IMR-90 (cell line): ENCODE data around the gene OR4K17. TPM values are rescaled to one million over a fixed set of nuclear protein-coding genes. Genes with fewer than 3 reads are reported as not detected.

ENCODE experiments used
- ATAC-seq: fragments of 200-7000 bp; cut with Tn5 transposase; 2 replicates; pipeline ENCODE4 v1.9.1; 2020; ENCODE audit warnings: low read depth, mild to moderate bottlenecking, moderate library complexity
- BruUV-seq: library from RNA; stranded (reverse); fragments of 400-500 nt; replicated peaks from 2 replicates; lab custom pipeline; 2021; lab: Mats Ljungman, UMichigan
- CTCF ChIA-PET: fragments of 300-600 bp; formaldehyde crosslinking; extraction: SDS; loops from one replicate; lab custom pipeline; 2021; ENCODE audit warnings: antibody characterized with exemption; lab: Yijun Ruan, JAX
- POLR2A ChIA-PET: fragments of 300-600 bp; sonication (Branson Sonifier 250); formaldehyde crosslinking; loops from one replicate; lab custom pipeline; 2022; ENCODE audit warnings: antibody characterized with exemption; ENCODE audit not compliant: unreplicated experiment; lab: Charles Lee
- DNase-seq: peaks from one replicate; pipeline ENCODE4 v3.0.0; 2013
- H2AFZ ChIP-seq: replicated peaks from 2 replicates; pipeline ENCODE3; 2013; ENCODE audit warnings: low read length, mild to moderate bottlenecking; ENCODE audit not compliant: poor library complexity
- H2AK5ac ChIP-seq: 2 replicates; pipeline ENCODE4 v1.6.1; 2013; ENCODE audit warnings: low read depth, low read length, inconsistent platforms
- H2AK9ac ChIP-seq: replicated peaks from 2 replicates; pipeline ENCODE3; 2013; ENCODE audit warnings: mild to moderate bottlenecking, low read depth, low read length, moderate library complexity; ENCODE audit not compliant: poor library complexity
- H2BK120ac ChIP-seq: 2 replicates; pipeline ENCODE4 v1.6.1; 2013; ENCODE audit warnings: low read depth, low read length, inconsistent platforms
- H2BK15ac ChIP-seq: 3 replicates; pipeline ENCODE4 v1.6.1; 2013; ENCODE audit warnings: low read depth, low read length, inconsistent platforms
- H2BK20ac ChIP-seq: 2 replicates; pipeline ENCODE4 v1.6.1; 2013; ENCODE audit warnings: low read depth, mild to moderate bottlenecking, inconsistent platforms, low read length, moderate library complexity
- H2BK5ac ChIP-seq: 2 replicates; pipeline ENCODE4 v1.6.1; 2013; ENCODE audit warnings: mild to moderate bottlenecking, low read depth, low read length, inconsistent platforms; ENCODE audit not compliant: poor library complexity, severe bottlenecking
- H3K14ac ChIP-seq: replicated peaks from 2 replicates; pipeline ENCODE4 v1.6.1; 2013; ENCODE audit warnings: low read depth, low read length, inconsistent platforms
- H3K18ac ChIP-seq: 2 replicates; pipeline ENCODE4 v1.6.1; 2013; ENCODE audit warnings: low read depth, low read length, control low read depth
- H3K23ac ChIP-seq: 2 replicates; pipeline ENCODE4 v1.6.1; 2013; ENCODE audit warnings: low read depth, low read length, inconsistent platforms
- H3K27ac ChIP-seq: 2 replicates; pipeline ENCODE4 v1.5.1; 2013; ENCODE audit warnings: mild to moderate bottlenecking, control low read depth, low read length; ENCODE audit not compliant: insufficient read depth
- H3K27me3 ChIP-seq: 2 replicates; pipeline ENCODE4 v1.6.1; 2013; ENCODE audit warnings: low read length; ENCODE audit not compliant: control insufficient read depth, insufficient read depth
- H3K36me3 ChIP-seq: 2 replicates; pipeline ENCODE4 v1.6.1; 2013; ENCODE audit warnings: low read length, mixed read lengths; ENCODE audit not compliant: control insufficient read depth, insufficient read depth
- H3K4ac ChIP-seq: 2 replicates; pipeline ENCODE4 v1.6.1; 2013; ENCODE audit warnings: low read depth, low read length, inconsistent platforms
- H3K4me1 ChIP-seq: 2 replicates; pipeline ENCODE4 v1.6.1; 2013; ENCODE audit warnings: low read length, mixed read lengths; ENCODE audit not compliant: control insufficient read depth, insufficient read depth
- H3K4me2 ChIP-seq: 2 replicates; pipeline ENCODE4 v1.6.1; 2013; ENCODE audit warnings: low read depth, mild to moderate bottlenecking, control low read depth, low read length, moderate library complexity
- H3K4me3 ChIP-seq: 2 replicates; pipeline ENCODE4 v1.5.1; 2013; ENCODE audit warnings: low read depth, mild to moderate bottlenecking, control low read depth, low read length, moderate library complexity; ENCODE audit not compliant: insufficient read depth
- H3K56ac ChIP-seq: 2 replicates; pipeline ENCODE4 v1.6.1; 2013; ENCODE audit warnings: low read length, inconsistent platforms; ENCODE audit not compliant: insufficient read depth; ENCODE audit errors: extremely low read depth
- H3K79me1 ChIP-seq, 2 experiments: 2 replicates each; pipeline ENCODE4 v1.6.1; 2013; ENCODE audit warnings: low read length in 2 of 2, inconsistent platforms in 1 of 2, low read depth in 1 of 2
- H3K9ac ChIP-seq: 2 replicates; pipeline ENCODE4 v1.6.1; 2013; ENCODE audit warnings: low read depth, low read length, control low read depth
- H3K9me1 ChIP-seq: 2 replicates; pipeline ENCODE4 v1.6.1; 2013; ENCODE audit warnings: low read length, inconsistent platforms; ENCODE audit not compliant: insufficient read depth
- H3K9me3 ChIP-seq: 2 replicates; pipeline ENCODE4 v1.6.1; 2013; ENCODE audit warnings: low read length; ENCODE audit not compliant: control insufficient read depth, insufficient read depth
- H4K20me1 ChIP-seq: 2 replicates; pipeline ENCODE4 v1.6.1; 2013; ENCODE audit warnings: low read length, inconsistent platforms; ENCODE audit not compliant: insufficient read depth
- H4K5ac ChIP-seq: 2 replicates; pipeline ENCODE4 v1.6.1; 2013; ENCODE audit warnings: mild to moderate bottlenecking, low read depth, low read length, control low read depth
- H4K8ac ChIP-seq, 2 experiments: 2 replicates each; pipeline ENCODE4 v1.6.1; 2013; ENCODE audit warnings: low read depth in 2 of 2, low read length in 2 of 2, control low read depth in 1 of 2, inconsistent platforms in 1 of 2
- H4K91ac ChIP-seq: 2 replicates; pipeline ENCODE4 v1.6.1; 2013; ENCODE audit warnings: low read depth, low read length, inconsistent platforms; ENCODE audit not compliant: insufficient read depth
- MAFK ChIP-seq: IDR thresholded peaks from 2 replicates; pipeline ENCODE4 v1.6.1; 2012; ENCODE audit warnings: low read depth, low read length, improper control_type of control experiment
- NFE2L2 ChIP-seq: fragments of 150-350 bp; IDR thresholded peaks from 2 replicates; pipeline ENCODE4 v1.6.1; 2016; ENCODE audit warnings: low read depth, mild to moderate bottlenecking, low read length
- SMC3 ChIP-seq: fragments of 150-350 bp; IDR thresholded peaks from 2 replicates; pipeline ENCODE4 v1.6.1; 2016; ENCODE audit warnings: low read depth, mild to moderate bottlenecking, antibody characterized with exemption, low read length, moderate library complexity
- WGBS, 2 experiments: methylation state at CpG; one replicate each; pipeline versions ENCODE4 v1.1.5 to v1.1.7; 2013; ENCODE audit warnings: missing lambda C conversion rate in 2 of 2; ENCODE audit not compliant: insufficient read length in 1 of 2; ENCODE audit errors: extremely low coverage in 2 of 2; 5-methylcytosine and 5-hydroxymethylcytosine counted together
- dilution Hi-C: fragments of 300-500 bp; cut with HindIII; formaldehyde crosslinking; loops from one replicate; pipeline ENCODE4 v1.14.3; 2018; ENCODE audit warnings: low sequenced_read_pairs; ENCODE audit not compliant: unreplicated experiment
- in situ Hi-C: fragments of 300-500 bp; cut with MboI; formaldehyde crosslinking; loops from 3 replicates; pipeline ENCODE4 v1.14.3; 2019; ENCODE audit warnings: low sequenced_read_pairs, inconsistent platforms, mixed read lengths
- intact Hi-C: fragments of 100-400 bp; cut with micrococcal nuclease; formaldehyde crosslinking; loops from 2 replicates; pipeline ENCODE4 v1.10.0; 2022
- polyA plus RNA-seq, 3 experiments: library from polyadenylated mRNA; depleted of rRNA; stranded (reverse); fragments of >200 nt; gene quantifications; 2 replicates each; pipeline ENCODE4 v1.2.3, GENCODE V29; 2012; ENCODE audit warnings: low replicate concordance in 1 of 3
- total RNA-seq: library from RNA; depleted of rRNA; stranded (reverse); fragments of >200 nt; gene quantifications from 2 replicates; pipeline ENCODE4 v1.2.3, GENCODE V29; 2012
- TF ChIP-seq, protein P1 (sequence below): fragments of 150-350 bp; IDR thresholded peaks from 2 replicates; pipeline ENCODE4 v1.6.1; 2016; ENCODE audit warnings: low read depth, mild to moderate bottlenecking, low read length, moderate library complexity, borderline replicate concordance

Gene OR4K17
- total and polyA plus RNA-seq, 2 of the 4 experiments (the other 2 are of a cell fraction), result not detected

DNA sequence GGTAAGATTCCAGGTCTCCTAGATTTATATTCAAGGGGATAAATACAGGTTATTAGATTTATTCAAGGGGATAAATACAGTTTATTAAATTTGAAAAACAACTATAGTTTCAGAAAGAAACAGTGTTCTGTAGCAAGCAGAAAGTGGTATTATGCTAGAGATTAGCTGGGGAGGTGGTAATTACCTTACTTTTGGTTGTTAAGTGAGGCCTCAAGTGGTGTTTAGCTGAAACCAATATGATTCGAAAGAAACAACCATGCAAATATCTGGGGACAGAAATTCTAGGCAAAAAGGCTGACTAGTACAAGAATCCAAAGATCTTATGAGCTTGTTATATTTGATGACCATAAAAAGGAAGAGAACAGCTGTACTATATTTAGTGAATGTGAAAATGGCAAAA is 34.3 kb downstream of the OR4K17 start:
- in situ Hi-C loops (no loop called here), dilution Hi-C loops (no loop called here), intact Hi-C loops (no loop called here)
- H4K20me1 ChIP-seq, result no peaks in the 10 kb centered on the region
- H2BK5ac ChIP-seq, result no peak overlapping the region
- no peak overlapping the region for H2BK15ac ChIP-seq
- no peak overlapping the region for H3K23ac ChIP-seq
- H2BK20ac ChIP-seq, result no peak overlapping the region
- no peak overlapping the region for H3K4me2 ChIP-seq
- BruUV-seq, result no TSS peak
- H3K4me3 ChIP-seq, result no peak overlapping the region
- H2AK9ac ChIP-seq, result no peak overlapping the region
- H4K8ac ChIP-seq, result no peak overlapping the region
- H3K36me3 ChIP-seq, result no peaks in the 10 kb centered on the region
- no peak overlapping the region for H3K56ac ChIP-seq
- no peak overlapping the region for H2AFZ ChIP-seq
- H3K9ac ChIP-seq, result no peak overlapping the region
- H2AK5ac ChIP-seq, result no peak overlapping the region
- DNase-seq, result no peak
- no peak overlapping the region for H3K4ac ChIP-seq
- no peaks in the 10 kb centered on the region for H3K4me1 ChIP-seq
- ATAC-seq, result no peak
- no peak overlapping the region for H4K91ac ChIP-seq
- no peaks in the 10 kb centered on the region for H3K27me3 ChIP-seq
- no peak overlapping the region for H3K18ac ChIP-seq
- ChIA-PET CTCF (no interaction called here), POLR2A (no interaction called here)
- H3K14ac ChIP-seq, result no peak overlapping the region
- no peak for TF ChIP-seq SMC3
- no peak for TF ChIP-seq NFE2L2
- TF ChIP-seq, protein P1, sequence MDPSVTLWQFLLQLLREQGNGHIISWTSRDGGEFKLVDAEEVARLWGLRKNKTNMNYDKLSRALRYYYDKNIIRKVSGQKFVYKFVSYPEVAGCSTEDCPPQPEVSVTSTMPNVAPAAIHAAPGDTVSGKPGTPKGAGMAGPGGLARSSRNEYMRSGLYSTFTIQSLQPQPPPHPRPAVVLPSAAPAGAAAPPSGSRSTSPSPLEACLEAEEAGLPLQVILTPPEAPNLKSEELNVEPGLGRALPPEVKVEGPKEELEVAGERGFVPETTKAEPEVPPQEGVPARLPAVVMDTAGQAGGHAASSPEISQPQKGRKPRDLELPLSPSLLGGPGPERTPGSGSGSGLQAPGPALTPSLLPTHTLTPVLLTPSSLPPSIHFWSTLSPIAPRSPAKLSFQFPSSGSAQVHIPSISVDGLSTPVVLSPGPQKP, result no peak
- no peak for TF ChIP-seq MAFK
- no CpG with 5 or more reads among the region's 1 CpG for whole genome bisulfite sequencing, 2 experiments
- H2BK120ac ChIP-seq, result no peak overlapping the region
- H3K9me1 ChIP-seq, result no peaks in the 10 kb centered on the region
- no peaks in the 10 kb centered on the region for H3K79me1 ChIP-seq
- H4K5ac ChIP-seq, result no peak overlapping the region
- H3K27ac ChIP-seq, result no peak overlapping the region
- H3K9me3 ChIP-seq, result peaks cover 4% of the 10 kb centered on the region
